ENCODE data around the gene SPANXB1. TPM values are rescaled to one million over a fixed set of nuclear protein-coding genes. Genes with fewer than 3 reads are reported as not detected.
A peak's percentile ranks its signal among the peaks of the same experiment; 100 is the strongest.
"Not testable (repeated sequence)": the region's sequence is repeated elsewhere in the genome, so short reads cannot be mapped to it uniquely, and the experiment has no call there.

SPANXB1 gene
- total RNA-seq = not detected in 2 replicates

- DNase-seq (ENCODE audit: low read depth in 2 of 2) = not testable (repeated sequence)
Measured at GRCh38 chrX:141002568-141002967, at the start of gene SPANXB1. Gene SPANXB1 (plus strand): TSS chrX:141002594. CDS start chrX:141002694, 100 bp downstream.

GRCh38 chrX:140967036-140967435 is 35.4 kb upstream of the SPANXB1 start:
- no peak for DNase-seq (ENCODE audit: low read depth in 2 of 2)

GRCh38 chrX:140971099-140971795 is 31.1 kb upstream of the SPANXB1 start:
- DNase-seq (ENCODE audit: low read depth in 2 of 2) = no peak

- no peak for DNase-seq (ENCODE audit: low read depth in 2 of 2)
Measured at GRCh38 chrX:140975472-140975871, 26.9 kb upstream of the SPANXB1 start.

- DNase-seq (ENCODE audit: low read depth in 2 of 2) = no peak
Measured at GRCh38 chrX:140980271-140980670, 22.1 kb upstream of the SPANXB1 start.

- DNase-seq (ENCODE audit: low read depth in 2 of 2) = peak in 1 of 2 donors; percentile 55
Measured at GRCh38 chrX:140983730-140984129, 18.7 kb upstream of the SPANXB1 start.

GRCh38 chrX:141005243-141005642 is 2.8 kb downstream of the SPANXB1 start:
- DNase-seq (ENCODE audit: low read depth in 2 of 2) = not testable (repeated sequence)

- not testable (repeated sequence) for DNase-seq (ENCODE audit: low read depth in 2 of 2)
Measured at GRCh38 chrX:141044246-141044645, 41.9 kb downstream of the SPANXB1 start.

- DNase-seq (ENCODE audit: low read depth in 2 of 2) = not testable (repeated sequence)
Measured at GRCh38 chrX:141049878-141050277, 47.5 kb downstream of the SPANXB1 start.

GRCh38 chrX:141052098-141052497 is 49.7 kb downstream of the SPANXB1 start:
- DNase-seq (ENCODE audit: low read depth in 2 of 2) = peak in 1 of 2 donors; percentile 9

Other genes starting within 250 kb of the SPANXB1 start
- gene LDOC1, start 174.5 kb downstream of the SPANXB1 start, total RNA-seq = 5.0 and 7.1 TPM in 2 replicates
- not detected in 2 replicates for gene SPANXC, start 239.9 kb downstream of the SPANXB1 start, total RNA-seq